Breast epithelium (tissue), 3 donors: ENCODE data around the gene CDK5RAP2.

Experiments used
- POLR2A ChIP-seq: fragments of 450-650 bp; IDR thresholded peaks from one replicate; pipeline ENCODE4 v1.6.1; 2016; ENCODE audit warnings: antibody characterized with exemption, mild to moderate bottlenecking, moderate library complexity
- POLR2AphosphoS5 ChIP-seq, 3 donors: sonication (generic); formaldehyde crosslinking; IDR thresholded peaks; one replicate each; pipeline ENCODE4 v1.6.1; 2017; ENCODE audit warnings: antibody characterized with exemption in 3 of 3
- TF ChIP-seq, protein P1 (sequence below), 3 donors: fragments of 450-650 bp; IDR thresholded peaks; one replicate each; pipeline ENCODE4 v1.5.1; 2016 to 2017; ENCODE audit warnings: antibody characterized with exemption in 3 of 3, mild to moderate bottlenecking in 3 of 3, moderate library complexity in 3 of 3

DNA sequence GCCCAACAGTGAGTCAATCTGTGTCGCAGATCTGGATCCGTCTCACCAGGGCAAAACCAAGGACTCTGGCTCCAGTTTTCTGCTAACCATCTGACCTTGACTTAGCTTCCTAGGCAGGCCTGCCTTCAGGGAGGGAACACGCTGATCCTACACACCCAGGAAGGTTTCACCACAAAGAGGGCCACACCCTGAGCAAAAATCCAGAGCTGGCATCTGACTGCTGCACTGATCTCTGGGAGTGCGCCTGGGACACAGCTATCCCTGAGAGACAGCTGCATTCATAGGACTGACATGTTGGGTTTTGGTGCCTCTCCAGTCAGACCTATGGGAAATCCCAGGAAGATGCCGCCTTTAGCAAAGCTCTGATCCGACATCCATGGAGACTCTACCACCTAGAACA, 47.5 kb downstream of the CDK5RAP2 start:
- no peak for TF ChIP-seq POLR2A
- TF ChIP-seq, protein P1, sequence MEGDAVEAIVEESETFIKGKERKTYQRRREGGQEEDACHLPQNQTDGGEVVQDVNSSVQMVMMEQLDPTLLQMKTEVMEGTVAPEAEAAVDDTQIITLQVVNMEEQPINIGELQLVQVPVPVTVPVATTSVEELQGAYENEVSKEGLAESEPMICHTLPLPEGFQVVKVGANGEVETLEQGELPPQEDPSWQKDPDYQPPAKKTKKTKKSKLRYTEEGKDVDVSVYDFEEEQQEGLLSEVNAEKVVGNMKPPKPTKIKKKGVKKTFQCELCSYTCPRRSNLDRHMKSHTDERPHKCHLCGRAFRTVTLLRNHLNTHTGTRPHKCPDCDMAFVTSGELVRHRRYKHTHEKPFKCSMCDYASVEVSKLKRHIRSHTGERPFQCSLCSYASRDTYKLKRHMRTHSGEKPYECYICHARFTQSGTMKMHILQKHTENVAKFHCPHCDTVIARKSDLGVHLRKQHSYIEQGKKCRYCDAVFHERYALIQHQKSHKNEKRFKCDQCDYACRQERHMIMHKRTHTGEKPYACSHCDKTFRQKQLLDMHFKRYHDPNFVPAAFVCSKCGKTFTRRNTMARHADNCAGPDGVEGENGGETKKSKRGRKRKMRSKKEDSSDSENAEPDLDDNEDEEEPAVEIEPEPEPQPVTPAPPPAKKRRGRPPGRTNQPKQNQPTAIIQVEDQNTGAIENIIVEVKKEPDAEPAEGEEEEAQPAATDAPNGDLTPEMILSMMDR (IDR thresholded peaks at IDR 0.05) = no peak
- TF ChIP-seq POLR2AphosphoS5 (IDR thresholded peaks at IDR 0.05) = peak in 2 of 3 donors; percentile 22 to 67
